ENCODE measurements around the gene RASSF5. TPM values are rescaled to one million over a fixed set of nuclear protein-coding genes. Genes with fewer than 3 reads are reported as not detected.

Gene RASSF5
- total and polyA plus RNA-seq, 2 donors from 2014 or later, result 2.4 to 18.8 TPM

DNA sequence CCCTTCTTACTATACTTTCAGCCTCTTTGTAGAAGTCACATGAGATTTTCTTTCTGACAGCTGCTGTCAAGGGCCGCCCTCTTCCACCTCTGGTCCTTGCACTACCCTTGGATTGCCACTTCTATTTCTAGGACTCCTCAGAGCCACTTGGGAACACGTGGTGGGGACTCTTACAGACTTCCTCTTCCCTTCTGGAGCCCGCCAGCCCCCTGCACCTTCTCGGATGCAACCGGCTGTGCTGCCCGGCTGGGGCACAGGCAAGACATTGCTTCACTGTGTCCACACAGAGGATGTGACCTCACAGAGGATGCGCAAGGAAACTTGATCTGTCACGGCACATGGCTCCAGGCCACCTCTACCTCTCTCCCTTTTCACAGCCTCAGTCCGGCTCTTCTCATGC is 39.4 kb upstream of the RASSF5 start:
- FAIRE-seq, result no peak
- H3K36me3 ChIP-seq (ENCODE audit: control insufficient read depth in 2 of 3, insufficient read depth in 3 of 3, low read length in 3 of 3), result no peaks in the 10 kb centered on the region
- TF ChIP-seq, protein P1, sequence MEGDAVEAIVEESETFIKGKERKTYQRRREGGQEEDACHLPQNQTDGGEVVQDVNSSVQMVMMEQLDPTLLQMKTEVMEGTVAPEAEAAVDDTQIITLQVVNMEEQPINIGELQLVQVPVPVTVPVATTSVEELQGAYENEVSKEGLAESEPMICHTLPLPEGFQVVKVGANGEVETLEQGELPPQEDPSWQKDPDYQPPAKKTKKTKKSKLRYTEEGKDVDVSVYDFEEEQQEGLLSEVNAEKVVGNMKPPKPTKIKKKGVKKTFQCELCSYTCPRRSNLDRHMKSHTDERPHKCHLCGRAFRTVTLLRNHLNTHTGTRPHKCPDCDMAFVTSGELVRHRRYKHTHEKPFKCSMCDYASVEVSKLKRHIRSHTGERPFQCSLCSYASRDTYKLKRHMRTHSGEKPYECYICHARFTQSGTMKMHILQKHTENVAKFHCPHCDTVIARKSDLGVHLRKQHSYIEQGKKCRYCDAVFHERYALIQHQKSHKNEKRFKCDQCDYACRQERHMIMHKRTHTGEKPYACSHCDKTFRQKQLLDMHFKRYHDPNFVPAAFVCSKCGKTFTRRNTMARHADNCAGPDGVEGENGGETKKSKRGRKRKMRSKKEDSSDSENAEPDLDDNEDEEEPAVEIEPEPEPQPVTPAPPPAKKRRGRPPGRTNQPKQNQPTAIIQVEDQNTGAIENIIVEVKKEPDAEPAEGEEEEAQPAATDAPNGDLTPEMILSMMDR (IDR thresholded peaks at IDR 0.05; ENCODE audit: borderline replicate concordance, extremely low read depth, insufficient read depth), result no peak
- H3K9ac ChIP-seq (ENCODE audit: low read length in 3 of 3), result no peak overlapping the region
- H3K4me1 ChIP-seq (ENCODE audit: control insufficient read depth in 2 of 3, insufficient read depth in 2 of 3, low read depth in 1 of 3, low read length in 3 of 3), result peaks cover 0 to 17% (median 0%) of the 10 kb centered on the region in 3 donors
- intact Hi-C loops (cut with DNase I), result no loop called here
- DNase-seq, result peak in 4 of 5 donors; percentile 81 to 88 (median 86)
- H3K27me3 ChIP-seq (ENCODE audit: control insufficient read depth, insufficient read depth, low read length), result no peaks in the 10 kb centered on the region
- H3K9me3 ChIP-seq (ENCODE audit: control insufficient read depth in 2 of 3, insufficient read depth in 1 of 3, low read length in 3 of 3), result no peaks in the 10 kb centered on the region
- no peak overlapping the region for H3K27ac ChIP-seq (ENCODE audit: low read depth in 2 of 2, low read length in 2 of 2)
- no peak overlapping the region for H3K4me3 ChIP-seq (ENCODE audit: low read length in 3 of 3)

DNA sequence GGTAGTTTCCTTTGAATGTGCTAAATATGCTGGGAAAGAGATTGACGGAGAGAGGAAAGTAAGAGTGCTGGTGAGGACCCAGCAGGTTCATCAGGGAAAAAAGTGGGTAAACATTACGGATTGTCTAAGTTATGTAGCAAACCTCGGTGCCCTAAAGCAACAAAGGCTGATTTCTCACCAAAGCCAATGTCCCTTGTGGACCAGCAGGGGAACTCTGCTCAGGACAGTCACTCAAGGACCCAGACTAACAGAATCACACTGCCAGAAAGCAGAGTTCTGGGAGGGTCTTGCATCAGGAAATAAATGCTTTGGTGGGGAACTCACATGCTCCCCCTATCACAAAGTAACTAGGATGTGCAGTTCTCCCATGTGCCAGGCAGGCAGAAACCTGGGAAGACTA is 38.8 kb upstream of the RASSF5 start:
- H3K9me3 ChIP-seq (ENCODE audit: control insufficient read depth in 2 of 3, insufficient read depth in 1 of 3, low read length in 3 of 3), result no peaks in the 10 kb centered on the region
- FAIRE-seq (no peak), DNase-seq (peak in 1 of 5 donors; percentile 10)
- TF ChIP-seq, protein P1 (IDR thresholded peaks at IDR 0.05; ENCODE audit: borderline replicate concordance, extremely low read depth, insufficient read depth), result no peak
- H3K9ac ChIP-seq (ENCODE audit: low read length in 3 of 3), result no peak overlapping the region
- no peaks in the 10 kb centered on the region for H3K36me3 ChIP-seq (ENCODE audit: control insufficient read depth in 2 of 3, insufficient read depth in 3 of 3, low read length in 3 of 3)
- H3K4me3 ChIP-seq (ENCODE audit: low read length in 3 of 3), result no peak overlapping the region
- H3K27me3 ChIP-seq (ENCODE audit: control insufficient read depth, insufficient read depth, low read length), result no peaks in the 10 kb centered on the region
- intact Hi-C loops (cut with DNase I), result no loop called here
- H3K27ac ChIP-seq (ENCODE audit: low read depth in 2 of 2, low read length in 2 of 2), result no peak overlapping the region
- H3K4me1 ChIP-seq (ENCODE audit: control insufficient read depth in 2 of 3, insufficient read depth in 2 of 3, low read depth in 1 of 3, low read length in 3 of 3), result peaks cover 0 to 17% (median 0%) of the 10 kb centered on the region in 3 donors

DNA sequence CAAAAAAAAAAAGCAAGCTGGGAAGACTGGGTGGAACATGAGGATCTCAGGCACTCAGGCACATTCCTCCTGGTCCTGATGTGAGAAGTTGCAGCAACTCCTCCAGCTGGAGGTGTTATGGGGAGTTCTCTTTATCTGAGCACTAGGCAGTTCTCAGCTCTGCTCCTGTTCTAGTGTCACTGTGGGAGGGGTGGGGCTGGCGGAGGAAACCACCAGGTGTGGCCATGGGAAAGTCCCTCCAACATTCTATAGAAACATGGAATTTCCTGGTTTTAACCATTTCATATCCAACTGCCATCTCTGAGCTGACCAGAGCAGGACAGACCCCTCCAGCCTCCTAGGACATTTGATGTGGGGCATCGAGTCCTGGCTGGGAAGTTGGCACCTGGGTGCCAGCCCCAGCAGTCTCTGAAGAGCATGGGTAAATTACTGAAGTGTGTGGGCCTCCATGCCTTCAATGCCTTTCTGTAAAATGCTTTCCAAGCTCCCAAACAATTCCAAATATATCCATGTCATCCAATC is 37.9 kb upstream of the RASSF5 start:
- Histone ChIP-seq H3K9ac (ENCODE audit: low read length in 3 of 3) (no peak overlapping the region), H3K4me3 (ENCODE audit: low read length in 3 of 3) (no peak overlapping the region), H3K27me3 (ENCODE audit: control insufficient read depth, insufficient read depth, low read length) (no peaks in the 10 kb centered on the region), H3K27ac (ENCODE audit: low read depth in 2 of 2, low read length in 2 of 2) (no peak overlapping the region), H3K9me3 (ENCODE audit: control insufficient read depth in 2 of 3, insufficient read depth in 1 of 3, low read length in 3 of 3) (no peaks in the 10 kb centered on the region), H3K36me3 (ENCODE audit: control insufficient read depth in 2 of 3, insufficient read depth in 3 of 3, low read length in 3 of 3) (no peaks in the 10 kb centered on the region), H3K4me1 (ENCODE audit: control insufficient read depth in 2 of 3, insufficient read depth in 2 of 3, low read depth in 1 of 3, low read length in 3 of 3) (peaks cover 0 to 17% (median 0%) of the 10 kb centered on the region in 3 donors)
- FAIRE-seq (no peak), DNase-seq (peak in 2 of 5 donors; percentile 12 to 32)
- TF ChIP-seq, protein P1 (IDR thresholded peaks at IDR 0.05; ENCODE audit: borderline replicate concordance, extremely low read depth, insufficient read depth), result no peak
- intact Hi-C loops (cut with DNase I), result no loop called here

Measured in kidney (tissue), 14 donors.